H1 (cell line): ENCODE measurements around the gene GRIFIN. TPM values are rescaled to one million over a fixed set of nuclear protein-coding genes. Genes with fewer than 3 reads are reported as not detected.
A peak's percentile ranks its signal among the peaks of the same experiment; 100 is the strongest.

Experiments used
- CTCF ChIA-PET: fragments of 300-600 bp; sonication (Branson Sonifier 250); formaldehyde crosslinking; loops from one replicate; lab custom pipeline; 2021; ENCODE audit not compliant: partially characterized antibody; lab: Charles Lee
- POLR2A ChIA-PET: fragments of 300-600 bp; sonication (Branson Sonifier 250); formaldehyde crosslinking; loops from one replicate; lab custom pipeline; 2021; ENCODE audit warnings: inconsistent platforms; ENCODE audit not compliant: partially characterized antibody; lab: Charles Lee
- DNase-seq, 2 experiments: peaks; one replicate each; pipeline versions ENCODE4 v3.0.0 to v3.0.0-alpha.2; 2010 to 2022; ENCODE audit warnings: low spot score in 2 of 2, low read depth in 1 of 2, mixed read lengths in 1 of 2
- FAIRE-seq: peaks from 2 replicates; lab custom pipeline; 2011; peaks lifted over from hg19 to GRCh38; lab: Jason Lieb, UNC
- H2AFZ ChIP-seq: 2 replicates; pipeline ENCODE4 v1.8.1; 2012; ENCODE audit warnings: low read length, inconsistent platforms
- H2AK5ac ChIP-seq: 2 replicates; pipeline ENCODE4 v1.6.1; 2013; ENCODE audit warnings: low read depth, low read length
- H2BK120ac ChIP-seq: replicated peaks from 2 replicates; pipeline ENCODE3; 2013; ENCODE audit warnings: low read depth, low read length, inconsistent platforms
- H2BK12ac ChIP-seq: 2 replicates; pipeline ENCODE4 v1.6.1; 2013; ENCODE audit warnings: low read depth, low read length
- H2BK15ac ChIP-seq: 2 replicates; pipeline ENCODE4 v1.6.1; 2013; ENCODE audit warnings: low read length
- H2BK20ac ChIP-seq: 2 replicates; pipeline ENCODE4 v1.6.1; 2013; ENCODE audit warnings: low read length
- H2BK5ac ChIP-seq: 2 replicates; pipeline ENCODE4 v1.6.1; 2013; ENCODE audit warnings: low read depth, low read length
- H3K14ac ChIP-seq: 2 replicates; pipeline ENCODE4 v1.6.1; 2013; ENCODE audit warnings: inconsistent platforms; ENCODE audit not compliant: insufficient read length
- H3K18ac ChIP-seq: 2 replicates; pipeline ENCODE4 v1.6.1; 2013; ENCODE audit warnings: low read length; ENCODE audit errors: extremely low read depth
- H3K23ac ChIP-seq: 2 replicates; pipeline ENCODE4 v1.6.1; 2013; ENCODE audit warnings: inconsistent platforms; ENCODE audit not compliant: insufficient read length
- H3K23me2 ChIP-seq: 2 replicates; pipeline ENCODE4 v1.6.1; 2013; ENCODE audit warnings: low read depth, low read length
- H3K27ac ChIP-seq: 2 replicates; pipeline ENCODE4 v1.6.1; 2011; ENCODE audit warnings: low read depth, low read length, inconsistent platforms
- H3K27me3 ChIP-seq, 4 experiments: replicated peaks in 1 of 4; 1 replicate in 1 of 4; 2 replicates in 3 of 4; pipeline versions ENCODE4 v1.6.1 to v1.8.1; 2011 to 2013; ENCODE audit warnings: low read length in 3 of 4, mild to moderate bottlenecking in 3 of 4, inconsistent platforms in 2 of 4, mixed read lengths in 2 of 4, moderate library complexity in 1 of 4; ENCODE audit not compliant: control insufficient read depth in 3 of 4, insufficient read depth in 3 of 4; ENCODE audit errors: extremely low read depth in 1 of 4
- H3K36me3 ChIP-seq, 4 experiments: 2 replicates each; pipeline versions ENCODE4 v1.6.1 to v1.8.1; 2011 to 2013; ENCODE audit warnings: mild to moderate bottlenecking in 4 of 4, low read length in 3 of 4, moderate library complexity in 2 of 4, control low read depth in 1 of 4, inconsistent platforms in 1 of 4; ENCODE audit not compliant: insufficient read depth in 4 of 4, control insufficient read depth in 2 of 4
- H3K4ac ChIP-seq: replicated peaks from 2 replicates; pipeline ENCODE3; 2013; ENCODE audit warnings: low read length, low read depth, mixed read lengths, inconsistent platforms; ENCODE audit not compliant: insufficient read length
- H3K4me1 ChIP-seq, 4 experiments: replicated peaks in 1 of 4; 1 replicate in 1 of 4; 2 replicates in 3 of 4; pipeline versions ENCODE4 v1.6.1 to v1.8.1; 2011 to 2013; ENCODE audit warnings: low read length in 3 of 4, inconsistent platforms in 2 of 4, mixed read lengths in 1 of 4; ENCODE audit not compliant: insufficient read depth in 4 of 4, control insufficient read depth in 3 of 4
- H3K4me2 ChIP-seq, 2 experiments: 2 replicates each; pipeline versions ENCODE4 v1.6.1 to v1.8.1; 2011 to 2013; ENCODE audit warnings: low read depth in 2 of 2, low read length in 2 of 2, control low read depth in 1 of 2, inconsistent platforms in 1 of 2, mild to moderate bottlenecking in 1 of 2; ENCODE audit not compliant: insufficient read depth in 1 of 2
- H3K4me3 ChIP-seq, 4 experiments: fragments of 200-600, 300-600 bp in 1 of 4; sonication (generic), shearing (Covaris generic), sonication (Bioruptor Twin) in 1 of 4; 2 replicates each; pipeline versions ENCODE4 v1.5.1 to v1.8.1; 2011 to 2016; ENCODE audit warnings: low read length in 4 of 4, low read depth in 3 of 4, control low read depth in 2 of 4, inconsistent platforms in 2 of 4, mild to moderate bottlenecking in 2 of 4, mixed read lengths in 1 of 4, moderate library complexity in 1 of 4; ENCODE audit not compliant: insufficient read depth in 2 of 4; ENCODE audit errors: extremely low read depth in 1 of 4
- H3K56ac ChIP-seq: replicated peaks from 2 replicates; pipeline ENCODE3; 2013; ENCODE audit warnings: low read depth, mild to moderate bottlenecking, mixed read lengths, low read length, inconsistent platforms; ENCODE audit not compliant: insufficient read length
- H3K79me1 ChIP-seq: 2 replicates; pipeline ENCODE4 v1.6.1; 2013; ENCODE audit warnings: low read depth, low read length, control low read depth
- H3K79me2 ChIP-seq, 2 experiments: 2 replicates each; pipeline versions ENCODE4 v1.6.1 to v1.8.1; 2012 to 2013; ENCODE audit warnings: low read length in 2 of 2, mild to moderate bottlenecking in 2 of 2, inconsistent platforms in 1 of 2; ENCODE audit not compliant: insufficient read depth in 2 of 2, control insufficient read depth in 1 of 2
- H3K9ac ChIP-seq, 4 experiments: replicated peaks in 1 of 4; 1 replicate in 1 of 4; 2 replicates in 3 of 4; pipeline versions ENCODE4 v1.6.1 to v1.8.1; 2011 to 2013; ENCODE audit warnings: low read depth in 3 of 4, low read length in 3 of 4, control low read depth in 2 of 4, mild to moderate bottlenecking in 2 of 4, moderate library complexity in 2 of 4, inconsistent platforms in 1 of 4; ENCODE audit errors: extremely low read depth in 1 of 4
- H3K9me3 ChIP-seq, 2 experiments: 2 replicates each; pipeline versions ENCODE4 v1.6.1 to v1.8.1; 2012 to 2013; ENCODE audit warnings: mild to moderate bottlenecking in 2 of 2, moderate library complexity in 2 of 2, control low read depth in 1 of 2, inconsistent platforms in 1 of 2, low read depth in 1 of 2, low read length in 1 of 2, mixed read lengths in 1 of 2; ENCODE audit not compliant: insufficient read depth in 2 of 2
- H4K20me1 ChIP-seq, 2 experiments: replicated peaks in 1 of 2; 2 replicates each; pipeline versions ENCODE3 to v1.8.1; 2011 to 2013; ENCODE audit warnings: inconsistent platforms in 2 of 2, low read length in 2 of 2, mild to moderate bottlenecking in 1 of 2; ENCODE audit not compliant: insufficient read depth in 2 of 2, control insufficient read depth in 1 of 2
- H4K5ac ChIP-seq: 2 replicates; pipeline ENCODE4 v1.6.1; 2013; ENCODE audit warnings: low read length, low read depth, mixed read lengths, inconsistent platforms; ENCODE audit not compliant: insufficient read length
- H4K8ac ChIP-seq: 2 replicates; pipeline ENCODE4 v1.8.0; 2013; ENCODE audit warnings: mild to moderate bottlenecking, moderate library complexity, low read length, inconsistent platforms; ENCODE audit not compliant: insufficient read depth; ENCODE audit errors: extremely low read depth
- H4K91ac ChIP-seq: replicated peaks from 2 replicates; pipeline ENCODE3; 2013; ENCODE audit warnings: low read length, mixed read lengths, inconsistent platforms; ENCODE audit not compliant: insufficient read length
- CREB1 ChIP-seq: IDR thresholded peaks from 2 replicates; pipeline ENCODE4 v1.6.1; 2012; ENCODE audit warnings: inconsistent platforms
- FOSL1 ChIP-seq: IDR thresholded peaks from 2 replicates; pipeline ENCODE4 v1.6.1; 2011; ENCODE audit warnings: mild to moderate bottlenecking, low read depth, low read length, moderate library complexity; ENCODE audit not compliant: insufficient read depth
- NANOG ChIP-seq: IDR thresholded peaks from 2 replicates; pipeline ENCODE4 v1.6.1; 2011; ENCODE audit warnings: low read length, low read depth, mild to moderate bottlenecking, inconsistent platforms; ENCODE audit not compliant: insufficient read depth, poor library complexity, severe bottlenecking
- RAD21 ChIP-seq, 2 experiments: IDR thresholded peaks in 1 of 2; conservative IDR thresholded peaks in 1 of 2; 2 replicates each; pipeline ENCODE4 v1.6.1; 2011; ENCODE audit warnings: low read depth in 2 of 2, low read length in 2 of 2, improper control_type of control experiment in 1 of 2, inconsistent platforms in 1 of 2, mild to moderate bottlenecking in 1 of 2, moderate library complexity in 1 of 2
- RFX5 ChIP-seq: IDR thresholded peaks from 2 replicates; pipeline ENCODE4 v1.6.1; 2011; ENCODE audit warnings: low read depth, low read length, improper control_type of control experiment, borderline replicate concordance
- SIN3A ChIP-seq, 2 experiments: IDR thresholded peaks in 1 of 2; conservative IDR thresholded peaks in 1 of 2; 2 replicates each; pipeline ENCODE4 v1.6.1; 2011 to 2012; ENCODE audit warnings: low read length in 2 of 2, improper control_type of control experiment in 1 of 2, low read depth in 1 of 2, mild to moderate bottlenecking in 1 of 2
- WGBS, 2 experiments: shearing (Covaris generic) in 1 of 2; methylation state at CpG; one replicate each; pipeline versions ENCODE4 v1.1.6 to v1.1.7; 2013 to 2015; ENCODE audit warnings: low lambda C conversion rate in 2 of 2, mixed read lengths in 2 of 2, inconsistent platforms in 1 of 2, low coverage in 1 of 2, missing lambda C conversion rate in 1 of 2; ENCODE audit not compliant: insufficient replicate concordance in 2 of 2, insufficient coverage in 1 of 2, insufficient read length in 1 of 2; ENCODE audit errors: extremely low coverage in 1 of 2, missing lambda C conversion rate in 1 of 2; 5-methylcytosine and 5-hydroxymethylcytosine counted together
- polyA plus RNA-seq, 7 experiments: library from polyadenylated mRNA; depleted of rRNA in 3 of 7; stranded (reverse) in 5 of 7; unstranded in 2 of 7; fragments of >200 nt in 5 of 7; fragments of 200-250 nt in 2 of 7; gene quantifications; 1 replicate in 5 of 7; 2 replicates in 1 of 7; 4 replicates in 1 of 7; pipeline versions ENCODE4 v1.2.1 to v1.2.3, GENCODE V29; 2011 to 2013; ENCODE audit warnings: missing spikeins in 2 of 7, mixed read lengths in 2 of 7
- total RNA-seq: library from RNA; stranded (reverse); fragmentation: NEBNext Ultra II Directional; extraction: Animal tissue kit (Norgen Biotek cat#: 25700); gene quantifications from 2 replicates; pipeline ENCODE4 v1.2.1, GENCODE V29; 2021
- TF ChIP-seq, protein P1 (sequence below): IDR thresholded peaks from 2 replicates; pipeline ENCODE4 v1.6.1; 2011; ENCODE audit warnings: low read depth, mild to moderate bottlenecking, low read length; ENCODE audit not compliant: insufficient read depth
- TF ChIP-seq, protein P2 (sequence below): IDR thresholded peaks from 2 replicates; pipeline ENCODE4 v1.6.1; 2012; ENCODE audit warnings: inconsistent platforms

GRIFIN gene
- total and polyA plus RNA-seq, 2 of the 8 experiments (the other 6 are each of a cell fraction or from before 2014, with no cell fraction given): not detected

- peak overlapping the region; percentile 97; the same call in 1 of the 2 replicates for H2BK12ac ChIP-seq
- H3K9ac ChIP-seq: no peak overlapping the region
- no peaks in the 10 kb centered on the region for H4K20me1 ChIP-seq
- H3K27ac ChIP-seq: no peak overlapping the region
- H3K23me2 ChIP-seq: no peaks in the 10 kb centered on the region; the same call in 1 of the 2 replicates
- H2BK15ac ChIP-seq: peak overlapping the region; percentile 99
- H3K4me1 ChIP-seq: peaks cover 0 to 34% (median 20%) of the 10 kb centered on the region in 4 experiments; a peak in 6 of 7 replicates
- H3K79me1 ChIP-seq: no peaks in the 10 kb centered on the region
- peak overlapping the region; percentile 78; the same call in 1 of the 2 replicates for H2BK5ac ChIP-seq
- H4K8ac ChIP-seq: peak overlapping the region; percentile 41; the same call in 1 of the 2 replicates
- H3K14ac ChIP-seq: no peak overlapping the region
- H2AFZ ChIP-seq: no peak overlapping the region; the same call in 1 of the 2 replicates
- no peak overlapping the region for H3K4me2 ChIP-seq
- no peaks in the 10 kb centered on the region for H3K79me2 ChIP-seq
- DNase-seq (peak; percentile 36 to 82), FAIRE-seq (no peak)
- peak overlapping the region; percentile 80; the same call in 1 of the 2 replicates for H2BK20ac ChIP-seq
- no peak overlapping the region for H4K5ac ChIP-seq
- no peak overlapping the region for H3K56ac ChIP-seq
- no peaks in the 10 kb centered on the region for H3K9me3 ChIP-seq
- peak overlapping the region; percentile 10 for H3K4ac ChIP-seq
- no peak overlapping the region for H3K4me3 ChIP-seq
- WGBS, 2 experiments: 68% methylated on average over 27 of the region's 34 CpGs; no CpG with 5 or more reads in 1 of the 2 experiments
- H2AK5ac ChIP-seq: no peak overlapping the region
- ChIA-PET POLR2A (interaction anchor here (2.5 kb wide), 1 partner anchor 10 kb away, joined by 8 read pairs; no protein-coding TSS in a partner anchor), CTCF (interaction anchor here (0.5 to 3.6 kb wide), 12 partner anchors 8 to 193 kb away, joined by 3 to 24 read pairs (median 4); no protein-coding TSS in a partner anchor)
- no peaks in the 10 kb centered on the region for H3K36me3 ChIP-seq
- H4K91ac ChIP-seq: peak overlapping the region; percentile 96
- H2BK120ac ChIP-seq: peak overlapping the region; percentile 87
- peak overlapping the region; percentile 87 for H3K18ac ChIP-seq
- no peaks in the 10 kb centered on the region; a peak in 2 of 7 replicates for H3K27me3 ChIP-seq
- no peak overlapping the region for H3K23ac ChIP-seq
- peak; percentile 85 to 86 for TF ChIP-seq RAD21 (IDR thresholded peaks at IDR 0.05 in 1 of 2, conservative IDR thresholded peaks at IDR 0.05 in 1 of 2; ENCODE audit: low read depth in 2 of 2, low read length in 2 of 2)
- no peak for TF ChIP-seq NANOG
- TF ChIP-seq FOSL1: no peak
- 0 out of 2 replicates have a peak, but pooled peaks have one; percentile 34 for TF ChIP-seq CREB1
- no peak for TF ChIP-seq SIN3A (conservative IDR thresholded peaks at IDR 0.05 in 1 of 2, IDR thresholded peaks at IDR 0.05 in 1 of 2; ENCODE audit: low read depth in 1 of 2, low read length in 2 of 2)
- TF ChIP-seq RFX5: no peak
- TF ChIP-seq, protein P1, sequence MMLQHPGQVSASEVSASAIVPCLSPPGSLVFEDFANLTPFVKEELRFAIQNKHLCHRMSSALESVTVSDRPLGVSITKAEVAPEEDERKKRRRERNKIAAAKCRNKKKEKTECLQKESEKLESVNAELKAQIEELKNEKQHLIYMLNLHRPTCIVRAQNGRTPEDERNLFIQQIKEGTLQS: no peak
- TF ChIP-seq, protein P2, sequence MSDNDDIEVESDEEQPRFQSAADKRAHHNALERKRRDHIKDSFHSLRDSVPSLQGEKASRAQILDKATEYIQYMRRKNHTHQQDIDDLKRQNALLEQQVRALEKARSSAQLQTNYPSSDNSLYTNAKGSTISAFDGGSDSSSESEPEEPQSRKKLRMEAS: peak; percentile 24; the same call in 1 of the 2 replicates
Measured at GRCh38 chr7:2477447-2478398, 1.5 kb upstream of the GRIFIN start.
